Measurements from ENCODE around the gene CAMK2N1.

DNA sequence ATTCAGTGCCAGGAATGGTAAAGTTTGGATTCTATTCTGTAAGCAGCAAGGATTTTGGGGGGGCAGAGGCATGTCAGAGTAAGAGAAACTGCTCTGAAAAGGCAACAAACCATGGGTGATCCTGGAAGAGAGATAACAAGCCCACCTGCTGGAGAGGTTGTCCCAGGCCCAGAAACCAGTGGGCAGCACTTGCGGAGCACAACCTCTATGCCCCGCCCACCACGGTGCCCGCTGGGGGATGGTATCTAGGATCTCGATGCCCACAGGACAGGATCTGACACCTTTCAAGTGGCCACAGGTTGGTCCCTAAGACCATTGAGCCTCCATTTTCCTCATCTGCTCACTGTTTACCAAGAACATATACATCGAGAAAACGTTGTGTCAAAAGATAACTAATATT is 42.2 kb upstream of the CAMK2N1 start:
- TF ChIP-seq, protein P1, sequence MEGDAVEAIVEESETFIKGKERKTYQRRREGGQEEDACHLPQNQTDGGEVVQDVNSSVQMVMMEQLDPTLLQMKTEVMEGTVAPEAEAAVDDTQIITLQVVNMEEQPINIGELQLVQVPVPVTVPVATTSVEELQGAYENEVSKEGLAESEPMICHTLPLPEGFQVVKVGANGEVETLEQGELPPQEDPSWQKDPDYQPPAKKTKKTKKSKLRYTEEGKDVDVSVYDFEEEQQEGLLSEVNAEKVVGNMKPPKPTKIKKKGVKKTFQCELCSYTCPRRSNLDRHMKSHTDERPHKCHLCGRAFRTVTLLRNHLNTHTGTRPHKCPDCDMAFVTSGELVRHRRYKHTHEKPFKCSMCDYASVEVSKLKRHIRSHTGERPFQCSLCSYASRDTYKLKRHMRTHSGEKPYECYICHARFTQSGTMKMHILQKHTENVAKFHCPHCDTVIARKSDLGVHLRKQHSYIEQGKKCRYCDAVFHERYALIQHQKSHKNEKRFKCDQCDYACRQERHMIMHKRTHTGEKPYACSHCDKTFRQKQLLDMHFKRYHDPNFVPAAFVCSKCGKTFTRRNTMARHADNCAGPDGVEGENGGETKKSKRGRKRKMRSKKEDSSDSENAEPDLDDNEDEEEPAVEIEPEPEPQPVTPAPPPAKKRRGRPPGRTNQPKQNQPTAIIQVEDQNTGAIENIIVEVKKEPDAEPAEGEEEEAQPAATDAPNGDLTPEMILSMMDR (IDR thresholded peaks at IDR 0.05; ENCODE audit: poor library complexity, severe bottlenecking) = no peak
- no peak for TF ChIP-seq EP300 (conservative IDR thresholded peaks at IDR 0.05; ENCODE audit: poor library complexity, severe bottlenecking)
- no peak for TF ChIP-seq TAF1 (IDR thresholded peaks at IDR 0.05; ENCODE audit: low read depth)
